GM23338 (cell line): ENCODE data around the gene OR2B2.

Experiments used
- CREB1 ChIP-seq: fragments of 250-450 bp; sonication (Bioruptor Pico); IDR thresholded peaks from 2 replicates; pipeline ENCODE4 v1.5.0; 2020; ENCODE audit warnings: low read depth, mild to moderate bottlenecking, moderate library complexity
- EZH2phosphoT487 ChIP-seq: fragments of 200-600 bp; sonication (generic); IDR thresholded peaks from one replicate; pipeline ENCODE4 v1.8.1; 2018; ENCODE audit warnings: antibody characterized with exemption; ENCODE audit not compliant: unreplicated experiment
- POLR2AphosphoS5 ChIP-seq: IDR thresholded peaks from 2 replicates; pipeline ENCODE4 v1.6.1; 2016; ENCODE audit warnings: antibody characterized with exemption, low read depth
- TF ChIP-seq, protein P1 (sequence below), 2 experiments: fragments of 200-600 bp in 1 of 2; sonication (generic) in 1 of 2; conservative IDR thresholded peaks; 2 replicates each; pipeline versions ENCODE4 v1.5.1 to v1.6.1; 2016 to 2017; ENCODE audit warnings: antibody characterized with exemption in 2 of 2, low read depth in 2 of 2, mild to moderate bottlenecking in 2 of 2, moderate library complexity in 1 of 2
- TF ChIP-seq, protein P2 (sequence below): IDR thresholded peaks from one replicate; pipeline ENCODE4 v1.6.1; 2018; ENCODE audit warnings: antibody characterized with exemption; ENCODE audit not compliant: unreplicated experiment

DNA sequence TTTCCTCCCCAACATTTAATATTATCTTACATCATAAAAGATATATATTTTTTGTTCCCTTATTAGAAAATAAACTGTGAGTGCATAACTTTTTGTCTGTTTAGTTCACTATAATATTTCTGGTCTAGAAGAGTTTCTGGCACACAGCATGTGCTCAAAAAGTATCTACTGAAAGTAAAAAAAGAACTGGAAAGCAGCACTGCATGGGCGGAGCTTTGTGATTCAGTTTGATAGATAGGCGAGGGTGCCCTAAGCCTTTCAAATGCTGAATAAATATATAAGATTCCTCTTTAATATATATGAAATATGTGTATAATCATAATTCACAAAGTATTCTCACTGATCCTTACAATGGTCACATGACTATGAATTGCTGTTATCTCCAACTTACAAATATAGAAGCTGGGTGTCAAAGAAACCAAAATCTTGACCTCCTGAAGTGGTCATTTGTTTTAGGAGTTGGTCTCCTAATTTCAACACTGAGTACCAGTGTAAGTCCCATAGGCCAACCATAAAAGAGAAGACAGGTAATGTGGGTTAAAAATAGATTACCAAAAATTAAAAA is 50.8 kb downstream of the OR2B2 start:
- TF ChIP-seq EZH2phosphoT487 (no peak), POLR2AphosphoS5 (no peak), CREB1 (CRISPR knock-in tag) (no peak)
- TF ChIP-seq, protein P1, sequence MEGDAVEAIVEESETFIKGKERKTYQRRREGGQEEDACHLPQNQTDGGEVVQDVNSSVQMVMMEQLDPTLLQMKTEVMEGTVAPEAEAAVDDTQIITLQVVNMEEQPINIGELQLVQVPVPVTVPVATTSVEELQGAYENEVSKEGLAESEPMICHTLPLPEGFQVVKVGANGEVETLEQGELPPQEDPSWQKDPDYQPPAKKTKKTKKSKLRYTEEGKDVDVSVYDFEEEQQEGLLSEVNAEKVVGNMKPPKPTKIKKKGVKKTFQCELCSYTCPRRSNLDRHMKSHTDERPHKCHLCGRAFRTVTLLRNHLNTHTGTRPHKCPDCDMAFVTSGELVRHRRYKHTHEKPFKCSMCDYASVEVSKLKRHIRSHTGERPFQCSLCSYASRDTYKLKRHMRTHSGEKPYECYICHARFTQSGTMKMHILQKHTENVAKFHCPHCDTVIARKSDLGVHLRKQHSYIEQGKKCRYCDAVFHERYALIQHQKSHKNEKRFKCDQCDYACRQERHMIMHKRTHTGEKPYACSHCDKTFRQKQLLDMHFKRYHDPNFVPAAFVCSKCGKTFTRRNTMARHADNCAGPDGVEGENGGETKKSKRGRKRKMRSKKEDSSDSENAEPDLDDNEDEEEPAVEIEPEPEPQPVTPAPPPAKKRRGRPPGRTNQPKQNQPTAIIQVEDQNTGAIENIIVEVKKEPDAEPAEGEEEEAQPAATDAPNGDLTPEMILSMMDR (conservative IDR thresholded peaks at IDR 0.05; ENCODE audit: low read depth in 2 of 2): no peak
- TF ChIP-seq, protein P2, sequence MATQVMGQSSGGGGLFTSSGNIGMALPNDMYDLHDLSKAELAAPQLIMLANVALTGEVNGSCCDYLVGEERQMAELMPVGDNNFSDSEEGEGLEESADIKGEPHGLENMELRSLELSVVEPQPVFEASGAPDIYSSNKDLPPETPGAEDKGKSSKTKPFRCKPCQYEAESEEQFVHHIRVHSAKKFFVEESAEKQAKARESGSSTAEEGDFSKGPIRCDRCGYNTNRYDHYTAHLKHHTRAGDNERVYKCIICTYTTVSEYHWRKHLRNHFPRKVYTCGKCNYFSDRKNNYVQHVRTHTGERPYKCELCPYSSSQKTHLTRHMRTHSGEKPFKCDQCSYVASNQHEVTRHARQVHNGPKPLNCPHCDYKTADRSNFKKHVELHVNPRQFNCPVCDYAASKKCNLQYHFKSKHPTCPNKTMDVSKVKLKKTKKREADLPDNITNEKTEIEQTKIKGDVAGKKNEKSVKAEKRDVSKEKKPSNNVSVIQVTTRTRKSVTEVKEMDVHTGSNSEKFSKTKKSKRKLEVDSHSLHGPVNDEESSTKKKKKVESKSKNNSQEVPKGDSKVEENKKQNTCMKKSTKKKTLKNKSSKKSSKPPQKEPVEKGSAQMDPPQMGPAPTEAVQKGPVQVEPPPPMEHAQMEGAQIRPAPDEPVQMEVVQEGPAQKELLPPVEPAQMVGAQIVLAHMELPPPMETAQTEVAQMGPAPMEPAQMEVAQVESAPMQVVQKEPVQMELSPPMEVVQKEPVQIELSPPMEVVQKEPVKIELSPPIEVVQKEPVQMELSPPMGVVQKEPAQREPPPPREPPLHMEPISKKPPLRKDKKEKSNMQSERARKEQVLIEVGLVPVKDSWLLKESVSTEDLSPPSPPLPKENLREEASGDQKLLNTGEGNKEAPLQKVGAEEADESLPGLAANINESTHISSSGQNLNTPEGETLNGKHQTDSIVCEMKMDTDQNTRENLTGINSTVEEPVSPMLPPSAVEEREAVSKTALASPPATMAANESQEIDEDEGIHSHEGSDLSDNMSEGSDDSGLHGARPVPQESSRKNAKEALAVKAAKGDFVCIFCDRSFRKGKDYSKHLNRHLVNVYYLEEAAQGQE: no peak
